Right atrium auricular region (tissue), 2 donors: ENCODE results near the gene AP3D1. TPM values are rescaled to one million over a fixed set of nuclear protein-coding genes. Genes with fewer than 3 reads are reported as not detected.

Source experiments
- DNase-seq: peaks from one replicate; pipeline ENCODE4 v3.0.0-alpha.2; 2019; ENCODE audit warnings: low spot score
- H3K27ac ChIP-seq, 2 donors: fragments of 200-600 bp; sonication (generic); 1 replicate in 1 of 2; 2 replicates in 1 of 2; pipeline ENCODE4 v1.5.1; 2016 to 2019
- H3K27me3 ChIP-seq, 2 donors: fragments of 200-600 bp; sonication (generic); one replicate each; pipeline versions ENCODE4 v1.5.1 to v1.6.0; 2017 to 2019
- H3K36me3 ChIP-seq: fragments of 200-600 bp; sonication (generic); one replicate; pipeline ENCODE4 v1.5.1; 2016
- H3K4me1 ChIP-seq, 2 donors: fragments of 200-600 bp; sonication (generic); one replicate each; pipeline versions ENCODE4 v1.5.1 to v1.6.0; 2017 to 2019
- H3K4me3 ChIP-seq, 2 donors: fragments of 200-600 bp; sonication (generic); 1 replicate in 1 of 2; 2 replicates in 1 of 2; pipeline ENCODE4 v1.5.1; 2017 to 2019; ENCODE audit warnings: mild to moderate bottlenecking in 1 of 2, moderate library complexity in 1 of 2
- H3K9me3 ChIP-seq, 2 donors: fragments of 200-600 bp; sonication (generic); one replicate each; pipeline ENCODE4 v1.5.1; 2019
- total RNA-seq, 2 donors: library from RNA; depleted of rRNA; stranded (reverse); fragments of >200 nt; gene quantifications; one replicate each; pipeline ENCODE4 v1.1.0, GENCODE V29; 2016
- TF ChIP-seq, protein P1 (sequence below), 2 donors: fragments of 200-600 bp; sonication (generic); IDR thresholded peaks; one replicate each; pipeline ENCODE4 v1.5.1; 2019; ENCODE audit warnings: antibody characterized with exemption in 2 of 2

AP3D1 gene
- total RNA-seq, 2 donors from 2014 or later, result 82.7 to 95.8 TPM

GRCh38 chr19:2077398-2077797 is 74.0 kb downstream of the AP3D1 start:
- Histone ChIP-seq H3K27ac (no peak overlapping the region), H3K4me1 (no peaks in the 10 kb centered on the region), H3K27me3 (no peaks in the 10 kb centered on the region), H3K9me3 (no peaks in the 10 kb centered on the region), H3K4me3 (no peak overlapping the region), H3K36me3 (peaks cover 67% of the 10 kb centered on the region)
- TF ChIP-seq, protein P1, sequence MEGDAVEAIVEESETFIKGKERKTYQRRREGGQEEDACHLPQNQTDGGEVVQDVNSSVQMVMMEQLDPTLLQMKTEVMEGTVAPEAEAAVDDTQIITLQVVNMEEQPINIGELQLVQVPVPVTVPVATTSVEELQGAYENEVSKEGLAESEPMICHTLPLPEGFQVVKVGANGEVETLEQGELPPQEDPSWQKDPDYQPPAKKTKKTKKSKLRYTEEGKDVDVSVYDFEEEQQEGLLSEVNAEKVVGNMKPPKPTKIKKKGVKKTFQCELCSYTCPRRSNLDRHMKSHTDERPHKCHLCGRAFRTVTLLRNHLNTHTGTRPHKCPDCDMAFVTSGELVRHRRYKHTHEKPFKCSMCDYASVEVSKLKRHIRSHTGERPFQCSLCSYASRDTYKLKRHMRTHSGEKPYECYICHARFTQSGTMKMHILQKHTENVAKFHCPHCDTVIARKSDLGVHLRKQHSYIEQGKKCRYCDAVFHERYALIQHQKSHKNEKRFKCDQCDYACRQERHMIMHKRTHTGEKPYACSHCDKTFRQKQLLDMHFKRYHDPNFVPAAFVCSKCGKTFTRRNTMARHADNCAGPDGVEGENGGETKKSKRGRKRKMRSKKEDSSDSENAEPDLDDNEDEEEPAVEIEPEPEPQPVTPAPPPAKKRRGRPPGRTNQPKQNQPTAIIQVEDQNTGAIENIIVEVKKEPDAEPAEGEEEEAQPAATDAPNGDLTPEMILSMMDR (IDR thresholded peaks at IDR 0.05), result no peak
- no peak for DNase-seq

GRCh38 chr19:2076526-2076944 is 74.8 kb downstream of the AP3D1 start:
- DNase-seq, result no peak
- H3K4me3 ChIP-seq, result no peak overlapping the region
- no peak overlapping the region for H3K27ac ChIP-seq
- H3K36me3 ChIP-seq, result peaks cover 75% of the 10 kb centered on the region
- H3K27me3 ChIP-seq, result no peaks in the 10 kb centered on the region
- TF ChIP-seq, protein P1 (IDR thresholded peaks at IDR 0.05), result no peak
- no peaks in the 10 kb centered on the region for H3K4me1 ChIP-seq
- no peaks in the 10 kb centered on the region for H3K9me3 ChIP-seq

DNA sequence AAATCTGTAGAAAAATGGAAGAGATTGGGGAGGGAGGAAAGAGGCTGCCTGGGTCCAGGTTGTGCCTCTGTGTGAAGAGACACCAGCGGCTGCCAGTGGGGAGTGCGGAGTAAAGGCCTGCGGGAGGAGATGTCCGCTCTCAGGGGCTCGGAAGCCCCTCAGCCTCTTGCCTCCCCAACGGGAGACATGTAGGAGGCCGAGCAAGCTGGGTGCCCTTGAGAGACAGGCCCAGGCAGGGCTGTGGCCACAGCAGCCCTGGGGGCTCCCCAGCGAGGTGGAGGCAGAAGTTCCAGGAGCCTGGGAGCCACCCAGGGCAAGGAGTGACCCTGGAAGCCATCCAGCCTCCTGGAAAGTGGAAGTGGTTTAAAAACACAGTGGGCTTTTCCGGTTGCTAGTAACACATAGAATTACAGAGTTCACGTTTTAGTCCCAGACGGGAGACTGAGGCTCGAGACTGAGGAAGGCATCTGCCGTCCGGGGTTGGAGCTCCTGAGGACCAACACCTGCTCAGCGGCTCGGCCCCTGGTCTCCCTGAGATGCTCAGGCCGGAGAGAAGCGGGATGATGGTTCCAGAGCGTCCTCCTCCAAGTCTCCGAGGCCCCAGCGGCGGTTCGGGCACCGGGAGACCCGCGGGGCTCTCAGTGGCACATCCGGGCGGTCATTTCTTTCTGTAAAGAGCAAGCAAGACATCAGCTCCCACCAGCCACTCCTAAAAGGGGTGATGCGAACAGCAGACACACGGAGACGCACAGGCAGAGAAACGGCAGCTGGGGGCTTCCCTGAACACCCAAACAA is 78.4 kb downstream of the AP3D1 start:
- H3K27ac ChIP-seq, result no peak overlapping the region

GRCh38 chr19:2070986-2071673 is 80.2 kb downstream of the AP3D1 start:
- no peak for DNase-seq

More for the DNA sequence above, 78.4 kb downstream of the AP3D1 start:
- Histone ChIP-seq H3K4me1 (peaks cover 0 to 7% of the 10 kb centered on the region in 2 donors), H3K36me3 (peaks cover 63% of the 10 kb centered on the region), H3K9me3 (no peaks in the 10 kb centered on the region), H3K4me3 (no peak overlapping the region), H3K27me3 (no peaks in the 10 kb centered on the region)
- DNase-seq, result no peak
- TF ChIP-seq, protein P1 (IDR thresholded peaks at IDR 0.05), result no peak

GRCh38 chr19:2070436-2070827 is 80.9 kb downstream of the AP3D1 start:
- peaks cover 0 to 7% of the 10 kb centered on the region in 2 donors for H3K4me1 ChIP-seq
- TF ChIP-seq, protein P1 (IDR thresholded peaks at IDR 0.05), result no peak
- H3K27ac ChIP-seq, result no peak overlapping the region
- H3K9me3 ChIP-seq, result no peaks in the 10 kb centered on the region
- no peak overlapping the region for H3K4me3 ChIP-seq
- H3K27me3 ChIP-seq, result no peaks in the 10 kb centered on the region
- peaks cover 40% of the 10 kb centered on the region for H3K36me3 ChIP-seq
- DNase-seq, result no peak

More at GRCh38 chr19:2070986-2071673, 80.2 kb downstream of the AP3D1 start:
- H3K27me3 ChIP-seq, result no peaks in the 10 kb centered on the region
- H3K9me3 ChIP-seq, result no peaks in the 10 kb centered on the region
- peaks cover 45% of the 10 kb centered on the region for H3K36me3 ChIP-seq
- no peak overlapping the region for H3K4me3 ChIP-seq
- H3K27ac ChIP-seq, result no peak overlapping the region
- H3K4me1 ChIP-seq, result peaks cover 0 to 7% of the 10 kb centered on the region in 2 donors
- TF ChIP-seq, protein P1 (IDR thresholded peaks at IDR 0.05), result no peak
